ENCODE measurements around the gene CTNNA3.

CTNNA3 gene

GRCh38 chr10:67011981-67012380 lies 684.0 kb downstream of the CTNNA3 start:
- H3K9me3 ChIP-seq: no peaks in the 10 kb centered on the region
- H3K4me1 ChIP-seq: no peaks in the 10 kb centered on the region
- no peak for DNase-seq
- H3K36me3 ChIP-seq: no peaks in the 10 kb centered on the region
- peaks cover 9% of the 10 kb centered on the region for H3K27me3 ChIP-seq
- TF ChIP-seq CTCF (IDR thresholded peaks at IDR 0.05; ENCODE audit: low read depth, low read length): no peak
- H3K4me3 ChIP-seq (ENCODE audit: low read depth, low read length): no peak overlapping the region

- TF ChIP-seq CTCF (IDR thresholded peaks at IDR 0.05; ENCODE audit: low read depth, low read length): no peak
- H3K4me3 ChIP-seq (ENCODE audit: low read depth, low read length): no peak overlapping the region
Observed at GRCh38 chr10:67011480-67011879, 684.5 kb downstream of the CTNNA3 start.

GRCh38 chr10:67005981-67006380 lies 690.0 kb downstream of the CTNNA3 start:
- Histone ChIP-seq H3K4me1 (no peaks in the 10 kb centered on the region), H3K4me3 (ENCODE audit: low read depth, low read length) (no peak overlapping the region), H3K27me3 (no peaks in the 10 kb centered on the region), H3K9me3 (no peaks in the 10 kb centered on the region), H3K36me3 (no peaks in the 10 kb centered on the region)
- DNase-seq: no peak
- TF ChIP-seq CTCF (IDR thresholded peaks at IDR 0.05; ENCODE audit: low read depth, low read length): no peak

More at GRCh38 chr10:67011480-67011879, 684.5 kb downstream of the CTNNA3 start:
- H3K36me3 ChIP-seq: no peaks in the 10 kb centered on the region
- no peaks in the 10 kb centered on the region for H3K9me3 ChIP-seq
- H3K27me3 ChIP-seq: peaks cover 7% of the 10 kb centered on the region
- H3K4me1 ChIP-seq: no peaks in the 10 kb centered on the region
- no peak for DNase-seq

DNA sequence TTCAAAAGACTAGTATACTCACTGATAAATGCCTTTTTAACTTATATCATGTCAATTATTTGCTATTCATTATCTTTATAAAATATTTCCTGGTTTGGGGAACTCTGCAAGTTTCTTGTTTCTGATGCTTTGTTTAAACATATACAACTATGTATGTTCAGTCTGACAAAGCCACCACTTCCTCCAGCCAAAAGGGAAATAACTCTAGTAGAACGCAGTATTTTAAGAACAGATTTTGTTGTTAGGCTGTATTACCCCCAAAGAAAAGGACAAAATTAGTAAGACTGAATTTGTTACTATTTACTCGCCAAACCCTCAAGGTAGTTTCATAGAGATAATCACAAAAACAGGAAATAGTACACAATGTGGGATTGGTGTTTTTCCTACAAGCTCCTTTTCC lies 691.3 kb downstream of the CTNNA3 start:
- no peak for TF ChIP-seq CTCF (IDR thresholded peaks at IDR 0.05; ENCODE audit: low read depth, low read length)
- no peaks in the 10 kb centered on the region for H3K4me1 ChIP-seq
- no peaks in the 10 kb centered on the region for H3K9me3 ChIP-seq
- DNase-seq: no peak
- H3K36me3 ChIP-seq: no peaks in the 10 kb centered on the region
- H3K4me3 ChIP-seq (ENCODE audit: low read depth, low read length): no peak overlapping the region
- no peaks in the 10 kb centered on the region for H3K27me3 ChIP-seq

DNA sequence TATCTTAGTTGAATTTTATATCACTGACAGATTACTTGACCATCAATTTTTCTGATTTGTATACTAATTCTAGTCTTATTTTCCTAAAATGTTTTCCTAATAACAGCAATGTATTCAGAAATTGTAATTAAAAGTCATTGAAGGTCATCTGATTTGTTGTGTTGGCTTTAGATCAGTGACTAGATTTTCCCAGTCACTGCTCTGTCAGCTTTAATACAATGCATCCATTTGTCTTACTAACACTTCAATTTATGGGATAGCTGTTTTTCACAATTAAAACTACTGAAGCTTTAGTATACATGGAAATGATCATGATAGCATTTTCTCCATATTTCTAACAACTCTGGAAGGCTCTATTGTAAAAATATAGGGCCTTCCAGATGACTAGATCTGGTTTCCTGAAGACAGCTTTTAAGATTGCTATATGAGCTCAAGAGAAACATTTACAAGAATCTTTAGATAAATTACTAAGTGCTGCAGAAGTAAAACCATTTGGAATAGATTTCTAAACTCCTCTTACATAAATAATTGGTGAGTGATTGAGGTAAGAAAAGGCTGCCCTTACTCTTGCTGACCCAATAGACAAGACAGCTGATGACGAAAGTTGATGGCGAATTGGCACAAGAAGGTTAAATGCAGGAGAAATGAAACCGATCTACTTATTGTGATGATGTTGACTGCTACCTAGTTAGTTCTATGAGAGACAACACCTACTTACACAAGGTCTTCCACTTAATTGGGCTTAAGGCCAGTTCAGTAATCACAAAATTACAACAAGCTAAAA lies 696.0 kb downstream of the CTNNA3 start:
- no peaks in the 10 kb centered on the region for H3K27me3 ChIP-seq
- H3K4me1 ChIP-seq: no peaks in the 10 kb centered on the region
- H3K9me3 ChIP-seq: no peaks in the 10 kb centered on the region
- no peak for TF ChIP-seq CTCF (IDR thresholded peaks at IDR 0.05; ENCODE audit: low read depth, low read length)
- no peak for DNase-seq
- no peak overlapping the region for H3K4me3 ChIP-seq (ENCODE audit: low read depth, low read length)
- no peaks in the 10 kb centered on the region for H3K36me3 ChIP-seq

DNA sequence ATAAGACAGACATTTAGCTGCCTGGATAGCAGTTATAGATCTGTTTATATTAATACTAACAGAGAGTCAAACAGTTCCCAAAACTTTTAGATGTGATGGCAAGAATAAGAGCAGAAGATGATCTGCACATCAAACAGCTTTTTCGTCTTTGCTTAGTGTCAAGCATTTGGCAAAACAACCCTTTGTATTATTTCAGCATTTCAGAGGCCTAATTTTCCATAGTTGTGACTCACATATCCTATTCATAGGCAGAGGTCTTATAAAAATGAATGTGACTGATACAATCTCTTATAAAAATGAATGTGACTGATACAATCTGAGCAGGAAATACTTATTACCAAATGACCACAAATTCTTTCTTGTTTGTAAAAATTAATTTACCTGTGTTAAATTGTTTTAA lies 699.0 kb downstream of the CTNNA3 start:
- no peak for DNase-seq
- TF ChIP-seq CTCF (IDR thresholded peaks at IDR 0.05; ENCODE audit: low read depth, low read length): no peak
- Histone ChIP-seq H3K4me1 (no peaks in the 10 kb centered on the region), H3K9me3 (no peaks in the 10 kb centered on the region), H3K36me3 (no peaks in the 10 kb centered on the region), H3K27me3 (no peaks in the 10 kb centered on the region), H3K4me3 (ENCODE audit: low read depth, low read length) (no peak overlapping the region)

All from BE2C (cell line).